NCI-H2171 treated with DMSO at 0.1 percent for 48 hours (cell line): ENCODE results near the gene CCIN.
"Not testable (repeated sequence)": the region's sequence is repeated elsewhere in the genome, so short reads cannot be mapped to it uniquely, and the experiment has no call there.

Experiments
- DNase-seq: peaks from one replicate; lab custom pipeline; 2025; lab: John Stamatoyannopoulos, UW

CCIN gene

GRCh38 chr9:36169166-36169565 lies at the start of gene CCIN:
CCIN (plus strand) TSS chr9:36169388; CDS start chr9:36169503, 115 bp downstream.
- no peak for DNase-seq

DNA sequence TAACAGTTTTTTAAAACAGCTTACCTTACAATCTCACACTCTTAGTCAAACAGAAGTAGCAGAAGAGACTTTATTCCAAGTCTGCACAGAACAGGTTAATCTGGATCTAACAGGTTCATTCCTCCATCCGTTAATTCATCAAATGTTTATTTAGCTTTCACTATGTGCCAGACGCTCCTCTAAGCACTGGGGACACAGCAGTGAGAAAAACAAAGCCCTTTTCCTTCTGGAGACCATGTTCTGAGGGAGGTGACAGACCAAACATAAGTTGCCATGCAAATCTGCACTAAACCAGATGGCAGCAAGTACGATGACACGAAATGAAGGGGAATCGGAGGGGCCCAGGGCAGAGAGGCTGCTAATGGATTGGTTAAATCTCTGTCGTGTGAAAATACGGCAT lies 49.7 kb upstream of the CCIN start:
- DNase-seq = no peak

GRCh38 chr9:36120705-36121104 lies 48.5 kb upstream of the CCIN start:
- DNase-seq = no peak

- DNase-seq = no peak
These were observed 47.2 kb upstream of the CCIN start for GRCh38 chr9:36121971-36122370.

- no peak for DNase-seq
These were observed 45.7 kb upstream of the CCIN start for GRCh38 chr9:36123515-36123914.

- DNase-seq = no peak
These were observed 43.9 kb upstream of the CCIN start for GRCh38 chr9:36125062-36125855.

GRCh38 chr9:36126016-36126730 lies 43.0 kb upstream of the CCIN start:
- DNase-seq = no peak

DNA sequence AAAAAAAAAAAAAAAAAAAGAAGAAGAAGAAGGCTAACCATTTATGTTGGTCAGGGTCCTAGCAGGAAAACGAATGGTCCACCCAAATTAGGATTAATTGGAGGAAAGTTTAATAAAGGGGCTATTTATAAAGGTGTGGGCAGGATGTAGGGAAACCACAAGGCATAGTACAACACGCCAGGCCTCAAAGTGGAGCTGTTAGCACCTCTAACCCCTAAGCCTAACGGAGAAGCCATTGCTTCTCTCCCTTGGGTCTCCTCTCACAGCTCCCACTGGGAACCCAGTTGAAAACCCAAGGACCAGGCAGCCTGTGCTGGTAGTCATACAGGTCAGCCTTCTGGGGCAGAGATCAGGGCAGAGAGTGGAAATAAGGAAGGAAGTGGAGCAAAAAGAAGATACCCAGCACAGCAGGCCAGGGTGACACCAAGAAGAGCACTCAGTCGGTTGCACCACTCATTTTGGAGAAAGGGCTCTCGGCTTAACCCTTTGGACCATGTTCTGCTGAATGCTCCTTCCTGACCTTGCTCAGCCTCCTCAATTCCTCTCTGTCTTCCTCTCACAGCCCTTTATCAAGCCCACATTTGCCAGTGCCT lies 41.4 kb upstream of the CCIN start:
- DNase-seq = no peak

- no peak for DNase-seq
These were observed 40.8 kb upstream of the CCIN start for GRCh38 chr9:36128349-36128748.

- no peak for DNase-seq
These were observed 40.0 kb upstream of the CCIN start for GRCh38 chr9:36129139-36129538.

DNA sequence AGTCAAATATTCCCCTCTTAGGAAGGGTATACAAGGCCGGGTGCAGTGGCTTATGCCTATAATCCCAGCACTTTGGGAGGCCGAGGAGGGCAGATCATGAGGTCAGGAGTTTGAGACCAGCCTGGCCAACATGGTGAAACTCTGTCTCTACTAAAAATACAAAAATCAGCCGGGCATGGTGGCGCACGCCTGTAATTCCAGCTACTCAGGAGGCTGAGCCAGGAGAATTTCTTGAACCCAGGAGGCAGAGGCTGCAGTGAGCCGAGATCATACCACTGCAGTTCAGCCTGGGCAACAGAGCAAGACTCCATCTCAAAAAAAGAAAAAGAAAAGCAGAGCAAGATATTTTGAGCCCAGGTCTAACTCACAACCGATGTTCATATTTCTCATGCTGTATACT lies 37.5 kb upstream of the CCIN start:
- not testable (repeated sequence) for DNase-seq

GRCh38 chr9:36132086-36132485 lies 37.1 kb upstream of the CCIN start:
- DNase-seq = no peak

GRCh38 chr9:36134761-36135505 lies 34.3 kb upstream of the CCIN start:
- no peak for DNase-seq

DNA sequence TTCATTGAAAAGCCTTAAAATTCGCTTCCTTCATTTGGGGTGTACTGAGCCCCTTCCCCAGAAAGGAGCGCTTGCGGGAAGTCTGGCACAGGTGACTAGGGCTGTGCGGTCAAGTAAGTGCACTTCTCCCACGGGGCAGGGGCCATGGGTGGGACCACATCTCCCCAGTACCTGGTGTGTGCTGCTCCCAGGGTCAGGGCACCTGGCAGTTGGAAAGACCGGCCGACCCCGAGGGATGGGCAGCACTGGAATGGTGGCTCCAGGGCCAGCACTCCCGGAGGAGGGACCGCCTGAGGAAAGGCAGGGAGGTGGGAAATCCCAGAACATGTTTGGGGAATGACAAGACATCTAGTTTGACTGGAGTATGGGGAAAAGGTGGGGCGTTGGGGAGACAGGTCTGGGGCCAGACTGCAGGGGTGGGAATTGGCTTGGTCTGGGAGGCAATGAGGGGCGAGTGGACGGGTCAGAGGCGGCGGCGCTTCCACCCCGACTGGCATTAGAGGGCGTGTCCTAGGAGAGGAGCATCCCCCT lies 33.4 kb upstream of the CCIN start:
- DNase-seq = no peak

DNA sequence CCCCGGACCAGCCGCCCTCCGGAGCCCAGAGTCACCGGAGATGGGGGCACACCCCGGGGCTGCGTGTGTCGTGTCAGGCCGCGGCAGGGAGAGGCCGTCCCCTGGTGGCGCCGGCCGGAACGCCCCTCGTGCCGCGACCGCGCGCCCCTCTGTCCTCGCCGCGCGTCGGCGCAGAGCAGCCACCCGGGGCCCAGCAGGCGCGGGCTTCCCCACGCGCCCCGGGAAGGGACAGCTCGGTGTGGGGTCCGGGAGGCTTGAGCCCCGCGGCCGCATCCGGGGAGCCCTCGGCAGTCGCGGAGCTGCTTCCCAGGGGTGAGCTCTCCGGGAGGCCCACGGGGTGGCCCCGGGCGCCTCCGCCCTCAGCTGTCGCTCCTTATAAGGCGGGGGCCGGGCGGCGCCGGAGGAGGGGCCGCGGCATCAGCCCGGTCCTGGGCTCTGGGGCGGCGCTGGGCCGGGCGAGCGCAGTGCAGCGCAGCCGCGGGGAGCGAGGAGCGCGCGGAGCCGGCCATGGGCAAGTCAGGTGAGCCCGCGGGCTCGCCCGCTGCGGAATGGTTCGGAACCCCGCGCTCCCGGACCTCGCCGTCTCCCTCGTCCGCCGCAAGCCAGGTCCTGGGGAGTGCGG lies 32.8 kb upstream of the CCIN start, which contains the start of gene GLIPR2:
Gene GLIPR2 (plus strand): TSS at position 462 of the 622 bp plus-strand sequence. CDS start 46 bp downstream, at position 508.
- peak; percentile 31 for DNase-seq

DNA sequence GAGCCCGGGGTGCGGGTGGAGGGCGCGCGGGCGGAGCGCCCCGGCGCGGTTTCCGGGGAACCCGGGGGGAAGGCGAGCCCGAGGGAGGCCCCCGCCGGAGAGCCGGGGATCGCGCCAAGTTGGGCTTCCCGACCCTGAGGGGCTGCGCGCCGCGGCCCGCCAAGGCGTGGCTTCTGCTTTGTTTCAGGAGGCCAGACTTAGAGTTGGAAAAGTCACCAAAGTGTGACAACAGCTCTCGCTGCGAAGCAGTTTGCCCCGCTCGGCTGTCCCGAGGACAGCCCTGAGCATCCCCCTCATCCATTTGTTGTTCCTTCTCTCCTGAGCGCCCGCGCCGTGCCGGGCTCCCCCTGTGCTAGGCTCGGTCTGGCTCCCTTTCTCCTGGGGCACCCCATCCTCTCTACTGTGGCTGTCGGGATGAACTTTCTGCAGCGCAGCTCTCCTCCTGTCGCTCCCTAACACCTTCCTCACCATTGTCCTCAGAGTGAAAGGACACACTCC lies 32.2 kb upstream of the CCIN start:
- peak; percentile 22 for DNase-seq

GRCh38 chr9:36137392-36138004 lies 31.7 kb upstream of the CCIN start:
- DNase-seq = peak; percentile 20

- DNase-seq = no peak
These were observed 30.7 kb upstream of the CCIN start for GRCh38 chr9:36138496-36138895.

- DNase-seq = no peak
These were observed 30.3 kb upstream of the CCIN start for GRCh38 chr9:36138901-36139300.
